Activated T-helper 2 cell treated with anti-CD3 and anti-CD28 coated beads, Interferon-gamma antibody, Interleukin-2, Interleukin-4, amounts not matched to agents 10 μg/mL and 5 μg/mL and 100 μg/mL, durations not matched to agents 14 hours and 24 hours and 36 hours (primary cell): ENCODE data around the gene MICU1. TPM values are rescaled to one million over a fixed set of nuclear protein-coding genes. Genes with fewer than 3 reads are reported as not detected.
"Not testable (repeated sequence)": the region's sequence is repeated elsewhere in the genome, so short reads cannot be mapped to it uniquely, and the experiment has no call there.

ENCODE experiments used
- DNase-seq: peaks from one replicate; pipeline ENCODE4 v3.0.0; 2021; ENCODE audit warnings: low spot score
- H3K27ac Mint-ChIP-seq: one replicate; pipeline ENCODE4 v1.8.0; 2021; ENCODE audit warnings: mixed read lengths
- H3K27me3 Mint-ChIP-seq: one replicate; pipeline ENCODE4 v1.8.0; 2021; ENCODE audit warnings: low read depth, mixed read lengths
- H3K36me3 Mint-ChIP-seq: one replicate; pipeline ENCODE4 v1.8.0; 2021; ENCODE audit warnings: low read depth, mixed read lengths
- H3K4me1 Mint-ChIP-seq: one replicate; pipeline ENCODE4 v1.8.0; 2021; ENCODE audit warnings: low read depth, mixed read lengths
- H3K4me3 Mint-ChIP-seq: one replicate; pipeline ENCODE4 v1.8.0; 2021; ENCODE audit warnings: low read depth, mild to moderate bottlenecking, moderate library complexity, mixed read lengths
- H3K9me3 Mint-ChIP-seq: one replicate; pipeline ENCODE4 v1.8.0; 2021; ENCODE audit warnings: mixed read lengths
- intact Hi-C: fragments of 100-400 bp; cut with micrococcal nuclease; formaldehyde crosslinking; loops from one replicate; pipeline ENCODE4 v1.15.1; 2023
- total RNA-seq: library from RNA; stranded (reverse); gene quantifications from 2 replicates; pipeline ENCODE4 v1.2.3, GENCODE V29; 2022

The MICU1 gene
- total RNA-seq, 1 donor from 2014 or later, result 30.7 TPM

- no peak for DNase-seq
- H3K9me3 Mint-ChIP-seq, result no peaks in the 10 kb centered on the region
- H3K4me3 Mint-ChIP-seq, result no peak overlapping the region
- H3K27ac Mint-ChIP-seq, result no peak overlapping the region
- H3K36me3 Mint-ChIP-seq, result no peaks in the 10 kb centered on the region
- no peaks in the 10 kb centered on the region for H3K4me1 Mint-ChIP-seq
- H3K27me3 Mint-ChIP-seq, result peaks cover 2% of the 10 kb centered on the region
- intact Hi-C loops, result no loop called here
Observed at GRCh38 chr10:72435570-72435969, 190.3 kb downstream of the MICU1 start.

GRCh38 chr10:72430936-72431335 lies 194.9 kb downstream of the MICU1 start:
- H3K36me3 Mint-ChIP-seq, H3K4me1 Mint-ChIP-seq, intact Hi-C loops, H3K9me3 Mint-ChIP-seq, DNase-seq, H3K4me3 Mint-ChIP-seq, H3K27me3 Mint-ChIP-seq: not testable (repeated sequence)
- peak overlapping the region; percentile 26 for H3K27ac Mint-ChIP-seq

- H3K36me3 Mint-ChIP-seq, result no peaks in the 10 kb centered on the region
- no peak overlapping the region for H3K27ac Mint-ChIP-seq
Observed at GRCh38 chr10:72429931-72430330, 195.9 kb downstream of the MICU1 start.

GRCh38 chr10:72426986-72427385 lies 198.9 kb downstream of the MICU1 start:
- H3K4me3 Mint-ChIP-seq, result no peak overlapping the region
- intact Hi-C loops, result no loop called here
- DNase-seq, result no peak
- no peaks in the 10 kb centered on the region for H3K9me3 Mint-ChIP-seq
- H3K27me3 Mint-ChIP-seq, result no peaks in the 10 kb centered on the region
- H3K27ac Mint-ChIP-seq, result no peak overlapping the region
- H3K36me3 Mint-ChIP-seq, result peaks cover 11% of the 10 kb centered on the region
- no peaks in the 10 kb centered on the region for H3K4me1 Mint-ChIP-seq

More at GRCh38 chr10:72429931-72430330, 195.9 kb downstream of the MICU1 start:
- Mint-ChIP-seq H3K4me1 (no peaks in the 10 kb centered on the region), H3K27me3 (no peaks in the 10 kb centered on the region), H3K4me3 (no peak overlapping the region), H3K9me3 (no peaks in the 10 kb centered on the region)
- no peak for DNase-seq
- intact Hi-C loops, result no loop called here

GRCh38 chr10:72425133-72425532 lies 200.7 kb downstream of the MICU1 start:
- Mint-ChIP-seq H3K9me3 (no peaks in the 10 kb centered on the region), H3K27me3 (no peaks in the 10 kb centered on the region), H3K4me1 (no peaks in the 10 kb centered on the region), H3K27ac (no peak overlapping the region), H3K36me3 (peaks cover 17% of the 10 kb centered on the region), H3K4me3 (no peak overlapping the region)
- intact Hi-C loops, result no loop called here
- no peak for DNase-seq

- intact Hi-C loops, result no loop called here
Observed at GRCh38 chr10:72424561-72424960, 201.3 kb downstream of the MICU1 start.

GRCh38 chr10:72423426-72423825 lies 202.5 kb downstream of the MICU1 start:
- no peaks in the 10 kb centered on the region for H3K27me3 Mint-ChIP-seq
- intact Hi-C loops, result no loop called here
- no peaks in the 10 kb centered on the region for H3K9me3 Mint-ChIP-seq
- H3K4me3 Mint-ChIP-seq, result no peak overlapping the region
- H3K4me1 Mint-ChIP-seq, result no peaks in the 10 kb centered on the region
- H3K27ac Mint-ChIP-seq, result no peak overlapping the region
- H3K36me3 Mint-ChIP-seq, result peaks cover 17% of the 10 kb centered on the region
- no peak for DNase-seq

More at GRCh38 chr10:72424561-72424960, 201.3 kb downstream of the MICU1 start:
- DNase-seq, result no peak
- Mint-ChIP-seq H3K4me1 (no peaks in the 10 kb centered on the region), H3K4me3 (no peak overlapping the region), H3K36me3 (peaks cover 17% of the 10 kb centered on the region), H3K27me3 (no peaks in the 10 kb centered on the region), H3K9me3 (no peaks in the 10 kb centered on the region), H3K27ac (no peak overlapping the region)

- no peak overlapping the region for H3K4me3 Mint-ChIP-seq
- H3K27ac Mint-ChIP-seq, result no peak overlapping the region
- no peaks in the 10 kb centered on the region for H3K27me3 Mint-ChIP-seq
- DNase-seq, result no peak
- intact Hi-C loops, result no loop called here
- peaks cover 17% of the 10 kb centered on the region for H3K36me3 Mint-ChIP-seq
- no peaks in the 10 kb centered on the region for H3K4me1 Mint-ChIP-seq
- no peaks in the 10 kb centered on the region for H3K9me3 Mint-ChIP-seq
Observed at GRCh38 chr10:72421885-72422540, 203.9 kb downstream of the MICU1 start.

GRCh38 chr10:72419241-72419640 lies 206.6 kb downstream of the MICU1 start:
- no peak for DNase-seq
- H3K27ac Mint-ChIP-seq, result no peak overlapping the region
- peaks cover 17% of the 10 kb centered on the region for H3K36me3 Mint-ChIP-seq
- no peak overlapping the region for H3K4me3 Mint-ChIP-seq
- H3K27me3 Mint-ChIP-seq, result no peaks in the 10 kb centered on the region
- intact Hi-C loops, result no loop called here
- no peaks in the 10 kb centered on the region for H3K9me3 Mint-ChIP-seq
- no peaks in the 10 kb centered on the region for H3K4me1 Mint-ChIP-seq

- intact Hi-C loops, result no loop called here
- no peak for DNase-seq
- Mint-ChIP-seq H3K4me3 (no peak overlapping the region), H3K9me3 (no peaks in the 10 kb centered on the region), H3K27me3 (no peaks in the 10 kb centered on the region), H3K4me1 (no peaks in the 10 kb centered on the region), H3K36me3 (peaks cover 17% of the 10 kb centered on the region), H3K27ac (no peak overlapping the region)
Observed at GRCh38 chr10:72418679-72419078, 207.2 kb downstream of the MICU1 start.

GRCh38 chr10:72417971-72418370 lies 207.9 kb downstream of the MICU1 start:
- H3K4me3 Mint-ChIP-seq, result no peak overlapping the region
- DNase-seq, result no peak

GRCh38 chr10:72416661-72417060 lies 209.2 kb downstream of the MICU1 start:
- no peaks in the 10 kb centered on the region for H3K9me3 Mint-ChIP-seq
- H3K27me3 Mint-ChIP-seq, result no peaks in the 10 kb centered on the region
- no peak overlapping the region for H3K4me3 Mint-ChIP-seq
- no peak overlapping the region for H3K27ac Mint-ChIP-seq
- H3K36me3 Mint-ChIP-seq, result peaks cover 3% of the 10 kb centered on the region
- H3K4me1 Mint-ChIP-seq, result no peaks in the 10 kb centered on the region
- DNase-seq, result no peak
- intact Hi-C loops, result no loop called here

More at GRCh38 chr10:72417971-72418370, 207.9 kb downstream of the MICU1 start:
- no peaks in the 10 kb centered on the region for H3K9me3 Mint-ChIP-seq
- H3K4me1 Mint-ChIP-seq, result no peaks in the 10 kb centered on the region
- no peak overlapping the region for H3K27ac Mint-ChIP-seq
- intact Hi-C loops, result no loop called here
- no peaks in the 10 kb centered on the region for H3K27me3 Mint-ChIP-seq
- peaks cover 14% of the 10 kb centered on the region for H3K36me3 Mint-ChIP-seq

- Mint-ChIP-seq H3K27me3 (no peaks in the 10 kb centered on the region), H3K4me1 (no peaks in the 10 kb centered on the region), H3K27ac (no peak overlapping the region), H3K9me3 (no peaks in the 10 kb centered on the region), H3K36me3 (no peaks in the 10 kb centered on the region), H3K4me3 (no peak overlapping the region)
- intact Hi-C loops, result no loop called here
- no peak for DNase-seq
Observed at GRCh38 chr10:72414642-72415041, 211.2 kb downstream of the MICU1 start.

GRCh38 chr10:72409167-72409566 lies 216.7 kb downstream of the MICU1 start:
- no peaks in the 10 kb centered on the region for H3K9me3 Mint-ChIP-seq
- H3K27ac Mint-ChIP-seq, result no peak overlapping the region
- no peak for DNase-seq
- H3K27me3 Mint-ChIP-seq, result no peaks in the 10 kb centered on the region
- H3K4me3 Mint-ChIP-seq, result no peak overlapping the region
- intact Hi-C loops, result no loop called here
- H3K4me1 Mint-ChIP-seq, result no peaks in the 10 kb centered on the region
- H3K36me3 Mint-ChIP-seq, result no peaks in the 10 kb centered on the region
